Pancreas (tissue), 10 donors: ENCODE results near the gene RXFP2. TPM values are rescaled to one million over a fixed set of nuclear protein-coding genes. Genes with fewer than 3 reads are reported as not detected.

Experiments
- ATAC-seq, 4 donors: fragments of 200-7000 bp; cut with Tn5 transposase; one replicate each; pipeline versions ENCODE4 v1.8.0 to v1.9.1; 2020; ENCODE audit warnings: mild to moderate bottlenecking in 4 of 4, moderate library complexity in 4 of 4
- DNase-seq, 6 donors: peaks; one replicate each; pipeline ENCODE4 v3.0.0-alpha.2; 2020
- FAIRE-seq: peaks from 2 replicates; lab custom pipeline; 2012; peaks lifted over from hg19 to GRCh38; lab: Jason Lieb, UNC
- H3K27ac ChIP-seq, 4 donors: fragments of 200-600 bp; sonication (generic); 1 replicate in 3 of 4; 2 replicates in 1 of 4; pipeline versions ENCODE4 v1.5.0 to v1.8.0; 2020
- H3K27me3 ChIP-seq, 4 donors: fragments of 200-600 bp; one replicate each; pipeline ENCODE4 v1.8.0; 2021
- H3K36me3 ChIP-seq, 3 donors: fragments of 200-600 bp; sonication (generic) in 1 of 3; one replicate each; pipeline versions ENCODE4 v1.5.0 to v1.8.0; 2020 to 2021
- H3K4me1 ChIP-seq, 3 donors: fragments of 200-600 bp; one replicate each; pipeline ENCODE4 v1.8.0; 2021
- H3K4me3 ChIP-seq, 4 donors: fragments of 200-600 bp; sonication (generic) in 2 of 4; one replicate each; pipeline versions ENCODE4 v1.5.0 to v1.8.0; 2020 to 2021
- H3K9me3 ChIP-seq, 4 donors: fragments of 200-600 bp; one replicate each; pipeline ENCODE4 v1.8.0; 2021
- WGBS, 2 donors: extraction: QIAGEN DNeasy Blood & Tissue Kit; methylation state at CpG; one replicate each; pipeline ENCODE4 v1.1.7; 2013; 5-methylcytosine and 5-hydroxymethylcytosine counted together
- intact Hi-C, 3 donors: fragments of 100-400 bp; cut with DNase I; formaldehyde crosslinking; loops; one replicate each; pipeline versions ENCODE4 v1.11.1 to v1.14.2; 2022
- polyA plus RNA-seq, 2 donors: library from polyadenylated mRNA; stranded (reverse); fragments of 200-250 nt; gene quantifications; one replicate each; pipeline ENCODE4 v1.2.3, GENCODE V29; 2013
- total RNA-seq, 6 donors: library from RNA; stranded (reverse); fragmentation: NEBNext Ultra II Directional in 4 of 6; extraction: Animal tissue kit (Norgen Biotek cat#: 25700) in 4 of 6; gene quantifications; one replicate each; pipeline versions ENCODE4 v1.2.1 to v1.2.4, GENCODE V29; 2021 to 2023
- TF ChIP-seq, protein P1 (sequence below), 4 donors: fragments of 200-600 bp; sonication (generic) in 3 of 4; IDR thresholded peaks; one replicate each; pipeline versions ENCODE4 v1.5.0 to v1.8.0; 2021; ENCODE audit warnings: antibody characterized with exemption in 4 of 4
- donor health status: healthy with polysubstance abuse.
- donor health status: DM: no; HTN: no; CAD: no; lungs with moderate emphysema.
- donor health status: DM: no; HTN: no; CAD: no.
- donor health status: control.
- donor health status: control.
- donor health status: Bipolar disorder and iron deficiency.
- donor health status: DM: yes; HTN: yes; CAD: no.
- donor health status: DM: no; HTN: no; CAD: no.
- donor health status: DM: no; HTN: no; CAD: no.
- donor health status: DM: yes; HTN: yes; CAD: no.

The RXFP2 gene
- total and polyA plus RNA-seq, 8 donors: 0.02 TPM; not detected in 7

DNA sequence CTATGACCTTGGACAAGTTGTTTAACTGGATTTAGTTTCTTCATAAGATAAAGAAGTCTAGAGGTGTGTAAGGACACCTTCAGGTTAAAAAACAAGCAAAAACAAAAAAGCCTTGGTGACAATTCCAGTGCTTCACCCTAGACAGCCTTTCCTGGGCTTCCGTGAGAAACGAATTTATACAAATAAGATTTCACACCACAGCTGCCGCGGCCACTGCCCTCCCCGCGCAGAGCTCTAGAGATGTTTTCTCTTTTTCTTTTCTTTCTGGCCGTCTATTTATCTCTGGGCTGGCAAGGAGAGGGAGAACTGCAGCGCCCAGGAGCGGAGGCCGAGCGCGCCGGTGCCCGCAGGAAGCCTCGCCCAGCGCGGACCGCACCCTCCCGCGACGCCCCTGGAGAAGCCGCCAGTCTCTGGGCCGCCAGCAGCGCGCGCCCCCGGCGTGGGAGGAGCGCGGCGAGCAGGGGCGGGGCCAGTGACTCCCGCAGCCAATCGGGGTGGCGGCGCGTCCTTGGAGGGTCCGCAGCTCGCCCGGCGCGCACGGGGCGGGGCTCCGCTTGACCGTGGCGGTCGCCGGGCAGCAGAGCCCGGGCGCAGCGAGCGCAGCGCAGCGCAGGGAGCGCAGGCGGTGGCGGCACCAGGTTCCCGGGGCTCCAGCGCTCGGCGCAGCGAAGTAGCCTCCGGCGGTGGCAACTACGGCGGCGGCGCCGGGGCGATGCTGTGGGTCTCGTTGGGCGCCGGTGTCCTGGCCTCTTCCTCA lies 107.0 kb downstream of the RXFP2 start:
- H3K4me1 ChIP-seq: no peaks in the 10 kb centered on the region
- ATAC-seq (peak; percentile 97 to 99 (median 98)), FAIRE-seq (no peak), DNase-seq (peak; percentile 77 to 94 (median 82))
- no peaks in the 10 kb centered on the region for H3K9me3 ChIP-seq
- H3K27ac ChIP-seq: peak overlapping the region in 2 of 4 donors; percentile 35 to 44
- intact Hi-C loops: no loop called here
- peaks cover 0 to 5% (median 0%) of the 10 kb centered on the region in 4 donors for H3K27me3 ChIP-seq
- H3K36me3 ChIP-seq: no peaks in the 10 kb centered on the region
- TF ChIP-seq, protein P1, sequence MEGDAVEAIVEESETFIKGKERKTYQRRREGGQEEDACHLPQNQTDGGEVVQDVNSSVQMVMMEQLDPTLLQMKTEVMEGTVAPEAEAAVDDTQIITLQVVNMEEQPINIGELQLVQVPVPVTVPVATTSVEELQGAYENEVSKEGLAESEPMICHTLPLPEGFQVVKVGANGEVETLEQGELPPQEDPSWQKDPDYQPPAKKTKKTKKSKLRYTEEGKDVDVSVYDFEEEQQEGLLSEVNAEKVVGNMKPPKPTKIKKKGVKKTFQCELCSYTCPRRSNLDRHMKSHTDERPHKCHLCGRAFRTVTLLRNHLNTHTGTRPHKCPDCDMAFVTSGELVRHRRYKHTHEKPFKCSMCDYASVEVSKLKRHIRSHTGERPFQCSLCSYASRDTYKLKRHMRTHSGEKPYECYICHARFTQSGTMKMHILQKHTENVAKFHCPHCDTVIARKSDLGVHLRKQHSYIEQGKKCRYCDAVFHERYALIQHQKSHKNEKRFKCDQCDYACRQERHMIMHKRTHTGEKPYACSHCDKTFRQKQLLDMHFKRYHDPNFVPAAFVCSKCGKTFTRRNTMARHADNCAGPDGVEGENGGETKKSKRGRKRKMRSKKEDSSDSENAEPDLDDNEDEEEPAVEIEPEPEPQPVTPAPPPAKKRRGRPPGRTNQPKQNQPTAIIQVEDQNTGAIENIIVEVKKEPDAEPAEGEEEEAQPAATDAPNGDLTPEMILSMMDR (IDR thresholded peaks at IDR 0.05): no peak
- peak overlapping the region; percentile 32 to 79 (median 67) for H3K4me3 ChIP-seq
- WGBS, 2 donors: 0 to 1% methylated on average over 67 to 74 of the region's 74 CpGs

DNA sequence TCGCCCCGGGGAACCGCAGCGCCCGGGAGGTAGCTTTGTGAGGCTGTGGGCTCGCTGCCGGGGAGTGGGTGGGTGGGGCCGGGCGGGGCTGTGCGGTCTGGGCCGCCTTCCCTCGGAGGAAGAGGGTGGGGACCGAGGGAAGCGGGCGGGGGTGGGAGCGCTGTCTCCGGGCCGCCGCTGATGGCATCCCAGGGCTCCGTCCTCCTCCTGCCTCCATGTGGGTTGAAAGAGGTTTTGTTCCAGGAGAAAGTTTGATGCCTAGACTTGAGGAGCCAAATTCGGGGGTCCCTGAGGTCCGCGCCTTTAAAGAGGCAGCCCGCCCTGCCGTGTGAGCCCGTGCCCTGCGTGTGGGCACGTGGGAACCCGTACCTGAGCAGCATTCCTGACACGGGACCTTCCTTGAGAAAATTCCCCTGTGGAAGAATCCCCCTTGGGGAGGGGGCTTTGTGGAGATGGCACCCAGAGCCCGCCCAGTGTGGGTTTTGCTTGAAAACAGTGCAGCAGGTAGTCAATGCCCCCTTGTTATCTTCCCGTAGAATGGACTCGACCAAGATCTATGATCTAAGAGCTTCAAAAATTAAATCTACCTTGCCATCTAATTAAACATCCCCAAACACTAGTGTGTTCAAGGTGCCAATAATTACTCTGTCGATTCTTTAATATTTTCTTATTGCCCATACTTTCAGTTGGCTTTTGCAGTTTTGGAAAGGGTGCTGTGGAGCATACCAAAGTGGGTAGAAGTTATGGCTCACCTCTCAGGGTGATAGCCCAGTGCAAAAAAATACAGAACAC lies 107.8 kb downstream of the RXFP2 start:
- ATAC-seq: peak in 3 of 4 donors; percentile 12 to 29 (median 15)
- TF ChIP-seq, protein P1 (IDR thresholded peaks at IDR 0.05): no peak
- peaks cover 0 to 5% (median 0%) of the 10 kb centered on the region in 4 donors for H3K27me3 ChIP-seq
- FAIRE-seq: no peak
- peak overlapping the region; percentile 32 to 79 (median 67) for H3K4me3 ChIP-seq
- no peaks in the 10 kb centered on the region for H3K4me1 ChIP-seq
- 6% methylated on average over 27 to 34 of the region's 34 CpGs for WGBS, 2 donors
- no peaks in the 10 kb centered on the region for H3K9me3 ChIP-seq
- H3K36me3 ChIP-seq: no peaks in the 10 kb centered on the region
- DNase-seq: no peak
- H3K27ac ChIP-seq: peak overlapping the region in 1 of 4 donors; percentile 44
- intact Hi-C loops: no loop called here

DNA sequence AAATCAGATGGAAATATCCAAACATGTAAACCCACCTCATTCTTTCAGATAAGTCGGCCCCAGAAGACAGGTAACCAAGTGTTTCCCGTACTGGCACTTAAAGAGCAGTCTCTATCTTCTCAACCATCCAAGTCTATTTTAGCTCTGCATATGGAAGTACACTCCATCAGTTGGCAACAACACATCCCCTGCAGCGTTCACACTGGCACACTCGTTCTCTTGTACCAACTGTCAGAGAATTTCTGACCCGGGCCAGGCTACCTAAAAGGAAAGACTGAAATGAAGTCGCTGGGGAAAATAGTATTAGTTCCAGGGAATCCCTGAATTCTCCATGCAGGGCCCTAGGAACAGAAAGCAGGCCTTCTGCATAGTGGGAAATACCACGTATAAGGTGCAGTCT lies 109.3 kb downstream of the RXFP2 start:
- FAIRE-seq: no peak
- WGBS, 2 donors: 72 to 78% methylated on average over 7 of the region's 7 CpGs
- ATAC-seq: no peak
- Histone ChIP-seq H3K27ac (no peak overlapping the region), H3K36me3 (no peaks in the 10 kb centered on the region), H3K4me1 (no peaks in the 10 kb centered on the region), H3K4me3 (no peak overlapping the region), H3K27me3 (no peaks in the 10 kb centered on the region), H3K9me3 (no peaks in the 10 kb centered on the region)
- intact Hi-C loops: no loop called here
- no peak for DNase-seq
- TF ChIP-seq, protein P1 (IDR thresholded peaks at IDR 0.05): no peak

DNA sequence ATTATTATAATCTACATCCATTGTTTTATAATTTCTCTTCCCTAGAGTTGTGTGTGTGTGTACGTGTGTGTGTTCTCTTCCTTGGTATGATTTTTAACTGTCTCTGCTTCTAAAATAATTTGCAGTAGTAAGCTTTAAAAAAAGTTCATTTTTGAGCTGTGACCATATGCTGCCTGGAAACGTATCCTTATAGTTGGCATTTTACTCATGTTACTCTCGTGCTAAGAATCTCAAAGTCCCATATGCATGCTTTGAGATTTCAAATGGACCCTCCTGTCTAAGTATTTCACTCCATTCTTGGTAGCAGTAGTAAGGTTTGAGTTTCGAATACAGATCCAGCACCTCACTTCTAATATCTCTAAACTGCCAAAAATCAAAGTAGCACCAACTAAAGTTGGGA lies 109.9 kb downstream of the RXFP2 start:
- no peak overlapping the region for H3K4me3 ChIP-seq
- H3K4me1 ChIP-seq: no peaks in the 10 kb centered on the region
- TF ChIP-seq, protein P1 (IDR thresholded peaks at IDR 0.05): no peak
- ATAC-seq (no peak), FAIRE-seq (no peak), DNase-seq (no peak)
- H3K27ac ChIP-seq: no peak overlapping the region
- no peaks in the 10 kb centered on the region for H3K9me3 ChIP-seq
- intact Hi-C loops: no loop called here
- H3K36me3 ChIP-seq: no peaks in the 10 kb centered on the region
- H3K27me3 ChIP-seq: no peaks in the 10 kb centered on the region
- WGBS, 2 donors: 54 to 66% methylated on average over 4 of the region's 4 CpGs
